CD4-positive, alpha-beta T cell treated with Interferon gamma for 1 hour (primary cell): ENCODE results near the gene POLR2H.

Source experiments
- DNase-seq: peaks from one replicate; pipeline ENCODE4 v3.0.0-alpha.2; 2020

Gene POLR2H

GRCh38 chr3:184361532-184361931 lies at the start of gene POLR2H, which contains the start of gene CLCN2:
Gene POLR2H (plus strand): TSS chr3:184361710. CDS start chr3:184363493, 1,783 bp downstream.
Gene CLCN2 (minus strand): TSS chr3:184361605. CDS start chr3:184361479, 126 bp downstream.
- peak; percentile 16 for DNase-seq

DNA sequence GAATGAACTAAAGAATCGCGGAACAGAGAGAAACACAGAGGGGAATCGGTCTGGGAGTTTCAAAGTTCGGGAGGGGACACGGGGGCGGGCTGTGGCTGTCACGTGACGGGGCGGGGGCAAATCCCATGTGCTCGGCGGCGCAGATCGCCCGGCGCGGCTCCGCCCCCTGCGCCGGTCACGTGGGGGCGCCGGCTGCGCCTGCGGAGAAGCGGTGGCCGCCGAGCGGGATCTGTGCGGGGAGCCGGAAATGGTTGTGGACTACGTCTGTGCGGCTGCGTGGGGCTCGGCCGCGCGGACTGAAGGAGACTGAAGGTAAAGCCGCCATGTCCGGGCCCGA lies 47.2 kb upstream of the POLR2H start, which contains the start of gene EIF4G1:
TSS of gene EIF4G1 (plus strand) at position 244 of the 337 bp plus-strand sequence. CDS start 1,191 bp downstream, outside the sequence.
- peak; percentile 94 for DNase-seq

GRCh38 chr3:184314700-184315542 lies 46.6 kb upstream of the POLR2H start:
- peak; percentile 75 for DNase-seq

DNA sequence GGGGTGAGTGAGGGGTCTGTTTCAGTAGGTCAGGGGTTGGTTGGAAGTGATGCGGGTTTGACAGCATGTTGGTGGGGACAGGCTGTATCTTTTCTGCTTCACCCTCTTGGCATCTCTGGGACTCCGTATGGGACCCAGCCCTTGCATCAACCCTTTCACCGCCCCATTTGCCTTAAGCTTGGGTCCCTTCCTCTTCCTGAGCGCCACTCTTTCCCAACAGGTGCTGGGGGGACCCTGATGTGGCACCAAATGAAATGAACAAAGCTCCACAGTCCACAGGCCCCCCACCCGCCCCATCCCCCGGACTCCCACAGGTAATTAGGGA lies 46.0 kb upstream of the POLR2H start:
- DNase-seq, result no peak

DNA sequence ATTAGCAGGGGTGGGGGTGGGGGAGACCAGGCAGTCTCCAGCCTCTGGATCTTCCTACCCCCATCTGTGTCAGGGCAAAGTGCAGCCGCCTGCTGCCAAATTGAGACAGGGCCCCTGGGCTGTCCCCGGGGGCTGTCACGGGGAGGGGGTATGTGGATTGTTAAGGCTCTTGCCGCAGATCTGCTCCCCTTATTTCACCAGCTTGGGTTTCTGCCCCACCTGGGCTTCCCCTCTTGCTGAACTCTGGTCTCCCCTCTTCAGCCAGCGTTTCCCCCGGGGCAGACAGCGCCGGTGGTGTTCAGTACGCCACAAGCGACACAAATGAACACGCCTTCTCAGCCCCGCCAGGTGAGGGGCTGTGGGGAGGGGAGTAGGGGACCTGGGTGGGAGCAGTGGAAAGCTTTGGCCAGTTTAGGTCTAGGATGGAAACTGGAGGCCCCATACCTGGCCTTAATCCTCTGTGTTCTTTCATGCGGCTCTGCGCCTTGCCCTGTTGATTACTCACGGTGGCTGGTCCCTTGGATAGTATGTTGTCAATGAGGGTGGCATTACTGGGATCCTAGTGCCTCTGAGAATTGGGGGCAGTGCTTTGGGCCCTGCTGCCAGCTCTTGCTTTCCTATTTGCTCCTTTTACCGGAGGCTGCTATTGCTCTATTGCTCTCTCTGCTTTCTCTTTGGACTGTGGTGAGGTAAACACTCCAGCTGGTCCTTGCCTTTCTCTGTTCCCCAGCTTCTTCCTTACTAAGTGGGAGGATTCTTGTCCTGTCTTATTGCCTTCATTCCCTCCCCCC lies 45.4 kb upstream of the POLR2H start:
- DNase-seq, result no peak

- DNase-seq, result no peak
These were observed 44.7 kb upstream of the POLR2H start for GRCh38 chr3:184316792-184317191.

DNA sequence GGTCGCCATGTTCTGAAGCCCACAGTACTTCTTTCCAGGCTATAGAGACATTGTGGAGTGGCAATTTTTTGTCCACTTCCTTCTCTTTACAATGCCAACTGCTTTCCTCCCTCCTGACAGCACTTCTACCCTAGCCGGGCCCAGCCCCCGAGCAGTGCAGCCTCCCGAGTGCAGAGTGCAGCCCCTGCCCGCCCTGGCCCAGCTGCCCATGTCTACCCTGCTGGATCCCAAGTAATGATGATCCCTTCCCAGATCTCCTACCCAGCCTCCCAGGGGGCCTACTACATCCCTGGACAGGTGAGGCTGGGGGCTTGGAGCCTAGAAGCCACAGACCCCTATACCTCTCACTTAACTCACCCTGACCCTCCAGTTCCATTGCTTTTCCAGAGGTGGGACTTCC lies 44.3 kb upstream of the POLR2H start:
- DNase-seq, result no peak

GRCh38 chr3:184320104-184320445 lies 41.4 kb upstream of the POLR2H start:
- DNase-seq, result peak; percentile 61

GRCh38 chr3:184321666-184322065 lies 39.8 kb upstream of the POLR2H start:
- no peak for DNase-seq

GRCh38 chr3:184322731-184323487 lies 38.6 kb upstream of the POLR2H start:
- peak; percentile 63 for DNase-seq

- DNase-seq, result no peak
These were observed 37.8 kb upstream of the POLR2H start for GRCh38 chr3:184323696-184324095.

GRCh38 chr3:184325269-184325668 lies 36.2 kb upstream of the POLR2H start:
- DNase-seq, result no peak

DNA sequence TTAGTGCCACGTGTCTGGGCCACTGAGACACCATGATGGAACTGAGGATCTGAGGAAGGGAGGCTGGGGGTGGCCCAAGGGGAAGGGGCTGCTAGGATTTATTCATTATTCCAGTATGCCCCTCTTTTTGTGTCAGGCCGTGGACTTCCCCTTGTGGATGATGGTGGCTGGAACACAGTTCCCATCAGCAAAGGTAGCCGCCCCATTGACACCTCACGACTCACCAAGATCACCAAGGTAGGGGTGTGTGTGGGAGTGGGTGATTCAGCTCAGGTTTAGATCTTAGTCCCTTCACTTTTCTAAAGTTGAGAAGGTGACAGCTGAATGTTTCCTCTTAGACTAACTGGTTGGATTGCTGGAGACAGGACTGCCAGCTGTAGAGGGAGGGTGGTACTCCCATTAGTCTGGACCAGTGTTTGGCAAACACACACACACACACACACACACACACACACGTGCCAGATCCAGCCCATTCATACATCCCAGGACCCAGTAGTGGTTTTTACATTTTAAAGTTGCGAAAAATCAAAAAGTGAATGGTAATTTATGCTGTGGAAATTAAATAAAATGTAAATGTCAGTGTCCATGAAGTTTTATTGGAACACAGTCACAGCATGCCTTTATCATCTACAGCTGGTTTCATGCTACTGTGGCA lies 35.7 kb upstream of the POLR2H start:
- no peak for DNase-seq

DNA sequence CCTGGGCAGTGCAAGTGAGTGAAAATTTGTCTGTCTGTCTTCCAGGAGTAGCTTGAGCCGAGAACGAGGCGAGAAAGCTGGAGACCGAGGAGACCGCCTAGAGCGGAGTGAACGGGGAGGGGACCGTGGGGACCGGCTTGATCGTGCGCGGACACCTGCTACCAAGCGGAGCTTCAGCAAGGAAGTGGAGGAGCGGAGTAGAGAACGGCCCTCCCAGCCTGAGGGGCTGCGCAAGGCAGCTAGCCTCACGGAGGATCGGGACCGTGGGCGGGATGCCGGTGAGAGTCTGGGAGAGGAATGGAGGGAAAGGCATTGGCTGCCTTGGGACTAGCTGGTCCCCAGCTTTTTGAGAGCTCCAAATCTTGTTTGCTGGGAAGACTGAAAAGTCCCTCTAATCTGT lies 34.3 kb upstream of the POLR2H start:
- no peak for DNase-seq

GRCh38 chr3:184328516-184328915 lies 33.0 kb upstream of the POLR2H start:
- DNase-seq, result no peak

DNA sequence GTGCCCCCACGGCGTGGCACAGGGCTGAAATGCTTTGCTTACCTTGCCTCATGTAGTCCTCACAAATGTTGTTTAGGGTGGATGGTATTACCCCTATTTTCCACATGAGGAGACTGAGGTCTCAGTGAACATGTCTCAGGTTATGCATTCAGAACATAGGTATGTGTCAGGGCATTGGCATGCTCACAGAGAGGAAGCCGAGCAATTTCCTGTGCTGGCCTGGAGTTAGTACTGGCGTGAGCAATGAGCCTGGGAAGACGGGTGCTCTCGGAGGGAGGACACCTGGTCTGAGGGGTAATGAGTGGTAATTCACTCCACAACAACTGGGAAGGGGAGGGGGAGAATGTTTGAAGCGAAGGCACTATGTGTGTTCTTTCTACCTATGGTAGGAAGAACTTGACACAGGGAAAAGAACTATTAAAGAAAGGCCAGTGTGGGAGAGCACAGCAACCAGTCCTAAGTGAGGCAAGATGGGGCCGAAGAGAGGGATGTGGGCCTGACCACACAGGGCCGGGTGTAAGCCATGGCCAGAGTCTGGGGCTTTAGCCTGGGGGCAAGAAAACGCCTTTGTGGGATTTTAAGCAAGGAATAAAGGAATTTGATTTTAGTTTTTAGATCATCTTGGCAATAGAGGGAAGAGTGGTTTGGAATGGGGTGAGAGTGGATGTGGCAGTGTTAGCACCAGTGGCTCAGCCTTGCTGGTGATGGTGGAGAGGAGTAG lies 29.0 kb upstream of the POLR2H start:
- no peak for DNase-seq

GRCh38 chr3:184333190-184333589 lies 28.3 kb upstream of the POLR2H start:
- no peak for DNase-seq

DNA sequence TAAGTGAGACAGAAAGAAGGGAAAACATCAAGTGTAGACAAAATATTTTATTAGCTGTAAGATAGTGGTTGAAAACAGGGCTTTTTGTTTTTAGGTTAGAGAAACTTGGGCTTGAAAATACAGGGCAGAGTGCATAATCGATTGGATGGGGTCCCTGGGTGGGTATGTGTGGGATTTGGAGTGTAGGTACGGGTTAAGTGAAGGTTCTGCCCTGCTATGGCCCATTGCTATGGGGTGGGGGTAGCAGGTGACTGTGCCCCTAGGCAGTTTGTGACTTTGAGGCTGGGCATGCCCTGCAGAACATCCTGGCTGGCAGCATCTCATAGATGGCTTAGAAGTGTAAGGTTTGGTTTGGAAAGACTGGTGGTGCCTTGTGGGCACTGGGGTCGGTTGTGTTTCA lies 27.8 kb upstream of the POLR2H start:
- no peak for DNase-seq

DNA sequence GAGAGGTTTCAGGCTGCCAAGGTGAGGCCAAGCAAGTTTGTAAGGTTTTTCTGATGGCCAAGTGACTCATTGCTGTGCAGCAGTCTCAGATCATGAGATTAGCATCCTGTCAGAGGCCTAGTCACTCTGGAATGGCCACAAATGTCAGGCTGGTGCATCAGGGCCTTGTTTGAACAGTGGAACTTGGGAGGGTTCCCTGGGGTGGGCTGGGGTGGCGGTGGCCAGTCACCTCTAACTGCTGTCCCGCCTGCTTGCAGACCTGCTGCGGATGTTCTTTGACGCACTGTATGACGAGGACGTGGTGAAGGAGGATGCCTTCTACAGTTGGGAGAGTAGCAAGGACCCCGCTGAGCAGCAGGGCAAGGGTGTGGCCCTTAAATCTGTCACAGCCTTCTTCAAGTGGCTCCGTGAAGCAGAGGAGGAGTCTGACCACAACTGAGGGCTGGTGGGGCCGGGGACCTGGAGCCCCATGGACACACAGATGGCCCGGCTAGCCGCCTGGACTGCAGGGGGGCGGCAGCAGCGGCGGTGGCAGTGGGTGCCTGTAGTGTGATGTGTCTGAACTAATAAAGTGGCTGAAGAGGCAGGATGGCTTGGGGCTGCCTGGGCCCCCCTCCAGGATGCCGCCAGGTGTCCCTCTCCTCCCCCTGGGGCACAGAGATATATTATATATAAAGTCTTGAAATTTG lies 26.9 kb upstream of the POLR2H start:
- DNase-seq, result no peak

- DNase-seq, result no peak
These were observed 26.2 kb upstream of the POLR2H start for GRCh38 chr3:184335291-184335660.

- DNase-seq, result peak; percentile 86
These were observed 25.6 kb upstream of the POLR2H start for GRCh38 chr3:184335661-184336546.
